GM23338 (cell line): ENCODE measurements around the gene ACAD11. TPM values are rescaled to one million over a fixed set of nuclear protein-coding genes. Genes with fewer than 3 reads are reported as not detected.

Experiments
- ATAC-seq: fragments of 200-7000 bp; cut with Tn5 transposase; 3 replicates; pipeline ENCODE4 v1.9.1; 2020
- DNase-seq: peaks from one replicate; pipeline ENCODE4 v3.0.0-alpha.2; 2015; ENCODE audit warnings: low spot score
- H2AFZ ChIP-seq: fragments of 200-600 bp; sonication (generic); 2 replicates; pipeline ENCODE4 v1.8.0; 2016; ENCODE audit warnings: antibody characterized with exemption, mild to moderate bottlenecking, moderate library complexity
- H3F3A ChIP-seq: fragments of 200-600 bp; sonication (generic); replicated peaks from 2 replicates; pipeline ENCODE4 v1.8.0; 2017; ENCODE audit warnings: antibody characterized with exemption, mixed run types, low read depth
- H3K27ac ChIP-seq: fragments of 200-600 bp; sonication (generic); 2 replicates; pipeline ENCODE4 v1.6.1; 2016; ENCODE audit warnings: low read depth
- H3K27me3 ChIP-seq: fragments of 200-600 bp; sonication (generic); 2 replicates; pipeline ENCODE4 v1.8.0; 2016; ENCODE audit warnings: mild to moderate bottlenecking, mixed run types, moderate library complexity; ENCODE audit not compliant: insufficient read depth
- H3K36me3 ChIP-seq: fragments of 200-600 bp; sonication (generic); 2 replicates; pipeline ENCODE4 v1.8.0; 2016; ENCODE audit warnings: mild to moderate bottlenecking; ENCODE audit not compliant: insufficient read depth
- H3K4me1 ChIP-seq: fragments of 200-600 bp; sonication (generic); 2 replicates; pipeline ENCODE4 v1.8.0; 2016; ENCODE audit warnings: mild to moderate bottlenecking, moderate library complexity; ENCODE audit not compliant: insufficient read depth
- H3K4me2 ChIP-seq: fragments of 200-600 bp; sonication (generic); 2 replicates; pipeline ENCODE4 v1.7.1; 2017; ENCODE audit warnings: mixed run types
- H3K4me3 ChIP-seq: fragments of 200-600 bp; sonication (generic); 2 replicates; pipeline ENCODE4 v1.6.1; 2016; ENCODE audit warnings: mixed run types
- H3K79me2 ChIP-seq: fragments of 200-600 bp; sonication (generic); replicated peaks from 2 replicates; pipeline ENCODE4 v1.8.0; 2017; ENCODE audit warnings: mild to moderate bottlenecking; ENCODE audit not compliant: insufficient read depth
- H3K9me2 ChIP-seq: fragments of 200-600 bp; sonication (generic); 2 replicates; pipeline ENCODE4 v1.8.0; 2017; ENCODE audit not compliant: insufficient read depth
- H4K20me1 ChIP-seq: fragments of 200-600 bp; sonication (generic); replicated peaks from 2 replicates; pipeline ENCODE4 v1.8.0; 2017; ENCODE audit warnings: mild to moderate bottlenecking; ENCODE audit not compliant: insufficient read depth
- H3K27ac Mint-ChIP-seq: 2 replicates; pipeline ENCODE4 v1.8.0; 2020; ENCODE audit warnings: inconsistent platforms, mild to moderate bottlenecking, moderate library complexity, mixed read lengths
- H3K27me3 Mint-ChIP-seq: 3 replicates; pipeline ENCODE4 v1.8.0; 2022; ENCODE audit warnings: low read depth, mild to moderate bottlenecking, moderate library complexity, mixed read lengths, inconsistent platforms; ENCODE audit not compliant: insufficient read depth, poor library complexity
- H3K36me3 Mint-ChIP-seq: 3 replicates; pipeline ENCODE4 v1.8.0; 2021; ENCODE audit warnings: low read depth, mild to moderate bottlenecking, inconsistent platforms, moderate library complexity, mixed read lengths
- H3K4me1 Mint-ChIP-seq: 3 replicates; pipeline ENCODE4 v1.8.0; 2020; ENCODE audit warnings: mild to moderate bottlenecking, inconsistent platforms, mixed read lengths
- H3K4me3 Mint-ChIP-seq: 3 replicates; pipeline ENCODE4 v1.8.0; 2021; ENCODE audit warnings: moderate library complexity, mild to moderate bottlenecking, inconsistent platforms, mixed read lengths
- H3K9me3 Mint-ChIP-seq: 3 replicates; pipeline ENCODE4 v1.8.0; 2020; ENCODE audit warnings: moderate library complexity, mild to moderate bottlenecking, inconsistent platforms, mixed read lengths
- CREB1 ChIP-seq: fragments of 250-450 bp; sonication (Bioruptor Pico); IDR thresholded peaks from 2 replicates; pipeline ENCODE4 v1.5.0; 2020; ENCODE audit warnings: low read depth, mild to moderate bottlenecking, moderate library complexity
- EZH2 ChIP-seq: fragments of 200-600 bp; sonication (generic); IDR thresholded peaks from one replicate; pipeline ENCODE4 v1.8.0; 2017; ENCODE audit warnings: antibody characterized with exemption, mild to moderate bottlenecking, low read depth; ENCODE audit not compliant: unreplicated experiment
- JUNB ChIP-seq: IDR thresholded peaks from one replicate; pipeline ENCODE4 v1.6.1; 2016; ENCODE audit warnings: antibody characterized with exemption; ENCODE audit not compliant: unreplicated experiment
- POLR2AphosphoS5 ChIP-seq: IDR thresholded peaks from 2 replicates; pipeline ENCODE4 v1.6.1; 2016; ENCODE audit warnings: antibody characterized with exemption, low read depth
- STAT1 ChIP-seq: IDR thresholded peaks from one replicate; pipeline ENCODE4 v1.6.1; 2016; ENCODE audit warnings: antibody characterized with exemption; ENCODE audit not compliant: unreplicated experiment
- ZNF114 ChIP-seq: fragments of 250-450 bp; sonication (Bioruptor Pico); IDR thresholded peaks from 2 replicates; pipeline ENCODE4 v1.5.0; 2020; ENCODE audit warnings: mild to moderate bottlenecking, moderate library complexity
- ZNF331 ChIP-seq: fragments of 250-450 bp; sonication (Bioruptor Pico); IDR thresholded peaks from 2 replicates; pipeline ENCODE4 v1.5.0; 2020; ENCODE audit warnings: low read depth, mild to moderate bottlenecking, moderate library complexity
- polyA plus RNA-seq: library from polyadenylated mRNA; unstranded; fragments of >200 nt; fragmentation: Nextera tagmentation; extraction: Ambion mirVana; gene quantifications from 2 replicates; pipeline ENCODE4 v1.2.1, GENCODE V29; 2016
- total RNA-seq: library from RNA; depleted of rRNA; stranded (reverse); fragments of >200 nt; shearing (Covaris generic); gene quantifications from 2 replicates; pipeline ENCODE4 v1.2.3, GENCODE V29; 2014
- TF ChIP-seq, protein P1 (sequence below): fragments of 250-450 bp; sonication (Bioruptor Pico); IDR thresholded peaks from 2 replicates; pipeline ENCODE4 v1.5.0; 2020; ENCODE audit warnings: mild to moderate bottlenecking, moderate library complexity

The ACAD11 gene
- total and polyA plus RNA-seq, 2 experiments from 2014 or later: 11.4 to 17.1 TPM

DNA sequence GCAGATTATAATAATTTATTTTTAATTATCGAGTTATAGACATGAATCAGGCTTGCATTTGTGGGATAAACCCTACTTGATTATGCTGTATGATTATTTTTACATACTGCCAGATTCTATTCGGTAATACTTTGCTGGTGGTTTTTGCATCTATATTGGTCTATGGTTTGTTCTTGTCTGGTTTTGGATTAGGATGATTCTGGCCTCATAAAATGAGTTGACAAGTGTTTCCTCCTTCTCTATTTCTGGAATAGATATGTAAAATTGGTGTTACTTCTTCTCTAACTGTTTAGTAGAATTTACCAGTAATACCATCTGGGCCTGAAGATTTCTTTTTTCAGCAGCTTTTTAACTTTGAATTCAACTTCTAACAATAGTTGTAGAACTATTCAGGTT is 95.5 kb downstream of the ACAD11 start (continued):
- TF ChIP-seq, protein P1, sequence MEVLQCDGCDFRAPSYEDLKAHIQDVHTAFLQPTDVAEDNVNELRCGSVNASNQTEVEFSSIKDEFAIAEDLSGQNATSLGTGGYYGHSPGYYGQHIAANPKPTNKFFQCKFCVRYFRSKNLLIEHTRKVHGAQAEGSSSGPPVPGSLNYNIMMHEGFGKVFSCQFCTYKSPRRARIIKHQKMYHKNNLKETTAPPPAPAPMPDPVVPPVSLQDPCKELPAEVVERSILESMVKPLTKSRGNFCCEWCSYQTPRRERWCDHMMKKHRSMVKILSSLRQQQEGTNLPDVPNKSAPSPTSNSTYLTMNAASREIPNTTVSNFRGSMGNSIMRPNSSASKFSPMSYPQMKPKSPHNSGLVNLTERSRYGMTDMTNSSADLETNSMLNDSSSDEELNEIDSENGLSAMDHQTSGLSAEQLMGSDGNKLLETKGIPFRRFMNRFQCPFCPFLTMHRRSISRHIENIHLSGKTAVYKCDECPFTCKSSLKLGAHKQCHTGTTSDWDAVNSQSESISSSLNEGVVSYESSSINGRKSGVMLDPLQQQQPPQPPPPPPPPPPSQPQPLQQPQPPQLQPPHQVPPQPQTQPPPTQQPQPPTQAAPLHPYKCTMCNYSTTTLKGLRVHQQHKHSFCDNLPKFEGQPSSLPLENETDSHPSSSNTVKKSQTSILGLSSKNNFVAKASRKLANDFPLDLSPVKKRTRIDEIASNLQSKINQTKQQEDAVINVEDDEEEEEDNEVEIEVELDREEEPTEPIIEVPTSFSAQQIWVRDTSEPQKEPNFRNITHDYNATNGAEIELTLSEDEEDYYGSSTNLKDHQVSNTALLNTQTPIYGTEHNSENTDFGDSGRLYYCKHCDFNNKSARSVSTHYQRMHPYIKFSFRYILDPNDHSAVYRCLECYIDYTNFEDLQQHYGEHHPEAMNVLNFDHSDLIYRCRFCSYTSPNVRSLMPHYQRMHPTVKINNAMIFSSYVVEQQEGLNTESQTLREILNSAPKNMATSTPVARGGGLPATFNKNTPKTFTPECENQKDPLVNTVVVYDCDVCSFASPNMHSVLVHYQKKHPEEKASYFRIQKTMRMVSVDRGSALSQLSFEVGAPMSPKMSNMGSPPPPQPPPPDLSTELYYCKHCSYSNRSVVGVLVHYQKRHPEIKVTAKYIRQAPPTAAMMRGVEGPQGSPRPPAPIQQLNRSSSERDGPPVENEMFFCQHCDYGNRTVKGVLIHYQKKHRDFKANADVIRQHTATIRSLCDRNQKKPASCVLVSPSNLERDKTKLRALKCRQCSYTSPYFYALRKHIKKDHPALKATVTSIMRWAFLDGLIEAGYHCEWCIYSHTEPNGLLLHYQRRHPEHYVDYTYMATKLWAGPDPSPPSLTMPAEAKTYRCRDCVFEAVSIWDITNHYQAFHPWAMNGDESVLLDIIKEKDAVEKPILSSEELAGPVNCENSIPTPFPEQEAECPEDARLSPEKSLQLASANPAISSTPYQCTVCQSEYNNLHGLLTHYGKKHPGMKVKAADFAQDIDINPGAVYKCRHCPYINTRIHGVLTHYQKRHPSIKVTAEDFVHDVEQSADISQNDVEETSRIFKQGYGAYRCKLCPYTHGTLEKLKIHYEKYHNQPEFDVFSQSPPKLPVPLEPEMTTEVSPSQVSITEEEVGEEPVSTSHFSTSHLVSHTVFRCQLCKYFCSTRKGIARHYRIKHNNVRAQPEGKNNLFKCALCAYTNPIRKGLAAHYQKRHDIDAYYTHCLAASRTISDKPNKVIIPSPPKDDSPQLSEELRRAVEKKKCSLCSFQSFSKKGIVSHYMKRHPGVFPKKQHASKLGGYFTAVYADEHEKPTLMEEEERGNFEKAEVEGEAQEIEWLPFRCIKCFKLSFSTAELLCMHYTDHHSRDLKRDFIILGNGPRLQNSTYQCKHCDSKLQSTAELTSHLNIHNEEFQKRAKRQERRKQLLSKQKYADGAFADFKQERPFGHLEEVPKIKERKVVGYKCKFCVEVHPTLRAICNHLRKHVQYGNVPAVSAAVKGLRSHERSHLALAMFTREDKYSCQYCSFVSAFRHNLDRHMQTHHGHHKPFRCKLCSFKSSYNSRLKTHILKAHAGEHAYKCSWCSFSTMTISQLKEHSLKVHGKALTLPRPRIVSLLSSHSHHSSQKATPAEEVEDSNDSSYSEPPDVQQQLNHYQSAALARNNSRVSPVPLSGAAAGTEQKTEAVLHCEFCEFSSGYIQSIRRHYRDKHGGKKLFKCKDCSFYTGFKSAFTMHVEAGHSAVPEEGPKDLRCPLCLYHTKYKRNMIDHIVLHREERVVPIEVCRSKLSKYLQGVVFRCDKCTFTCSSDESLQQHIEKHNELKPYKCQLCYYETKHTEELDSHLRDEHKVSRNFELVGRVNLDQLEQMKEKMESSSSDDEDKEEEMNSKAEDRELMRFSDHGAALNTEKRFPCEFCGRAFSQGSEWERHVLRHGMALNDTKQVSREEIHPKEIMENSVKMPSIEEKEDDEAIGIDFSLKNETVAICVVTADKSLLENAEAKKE (CRISPR knock-in tag): no peak

DNA sequence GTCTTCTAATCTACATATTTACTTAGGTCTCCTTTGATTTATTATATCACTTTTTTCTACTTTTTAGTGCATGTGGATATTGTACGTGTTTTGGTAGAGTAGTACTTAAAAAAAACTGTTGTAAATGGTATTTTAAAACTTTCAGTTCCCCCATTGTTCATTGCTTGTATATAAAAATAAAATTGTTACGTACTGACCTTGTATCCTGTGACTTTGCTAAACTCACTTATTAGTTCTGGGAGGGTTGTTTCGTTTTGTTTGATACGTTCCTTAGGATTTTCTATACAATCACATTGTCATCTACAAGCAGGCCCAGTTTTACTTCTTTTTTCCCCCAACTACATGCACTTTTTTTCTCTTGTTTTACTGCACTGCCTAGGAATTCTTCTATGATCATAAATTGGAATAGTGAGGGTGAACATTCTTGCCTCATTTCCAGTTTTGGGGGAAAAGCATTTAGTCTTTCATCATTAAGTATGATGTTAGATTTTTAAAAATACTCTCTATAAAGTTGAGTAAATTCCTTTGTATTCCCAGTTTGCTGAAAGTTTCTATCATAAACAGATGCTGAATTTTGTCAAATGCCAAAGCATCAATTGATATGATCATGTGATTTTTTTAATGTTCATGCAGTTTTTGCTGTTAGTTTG is 96.1 kb downstream of the ACAD11 start:
- Histone ChIP-seq H3K9me2 (no peaks in the 10 kb centered on the region), H3K4me3 (no peak overlapping the region), H3K36me3 (no peaks in the 10 kb centered on the region), H3K27ac (no peak overlapping the region), H3K79me2 (no peaks in the 10 kb centered on the region), H4K20me1 (no peaks in the 10 kb centered on the region; the same call in 1 of the 2 replicates), H3K4me2 (no peak overlapping the region), H3K27me3 (no peaks in the 10 kb centered on the region), H2AFZ (no peak overlapping the region), H3K4me1 (no peaks in the 10 kb centered on the region), H3F3A (no peaks in the 10 kb centered on the region)
- Mint-ChIP-seq H3K4me1 (peaks cover 4% of the 10 kb centered on the region; the same call in 2 of the 3 replicates), H3K27ac (no peak overlapping the region), H3K27me3 (peaks cover 2% of the 10 kb centered on the region), H3K9me3 (no peaks in the 10 kb centered on the region; the same call in 2 of the 3 replicates), H3K36me3 (peaks cover 6% of the 10 kb centered on the region; the same call in 2 of the 3 replicates), H3K4me3 (no peak overlapping the region)
- ATAC-seq (no peak), DNase-seq (no peak)
- TF ChIP-seq STAT1 (no peak), JUNB (no peak), CREB1 (CRISPR knock-in tag) (no peak), ZNF331 (CRISPR knock-in tag) (no peak), POLR2AphosphoS5 (no peak), EZH2 (no peak), ZNF114 (no peak)
- TF ChIP-seq, protein P1 (CRISPR knock-in tag): no peak
